Cortex of kidney (tissue), 1 donor: ENCODE measurements around the gene OLA1.

Source experiments
- DNase-seq: peaks from one replicate; lab custom pipeline; 2025; lab: John Stamatoyannopoulos, UW

The OLA1 gene

DNA sequence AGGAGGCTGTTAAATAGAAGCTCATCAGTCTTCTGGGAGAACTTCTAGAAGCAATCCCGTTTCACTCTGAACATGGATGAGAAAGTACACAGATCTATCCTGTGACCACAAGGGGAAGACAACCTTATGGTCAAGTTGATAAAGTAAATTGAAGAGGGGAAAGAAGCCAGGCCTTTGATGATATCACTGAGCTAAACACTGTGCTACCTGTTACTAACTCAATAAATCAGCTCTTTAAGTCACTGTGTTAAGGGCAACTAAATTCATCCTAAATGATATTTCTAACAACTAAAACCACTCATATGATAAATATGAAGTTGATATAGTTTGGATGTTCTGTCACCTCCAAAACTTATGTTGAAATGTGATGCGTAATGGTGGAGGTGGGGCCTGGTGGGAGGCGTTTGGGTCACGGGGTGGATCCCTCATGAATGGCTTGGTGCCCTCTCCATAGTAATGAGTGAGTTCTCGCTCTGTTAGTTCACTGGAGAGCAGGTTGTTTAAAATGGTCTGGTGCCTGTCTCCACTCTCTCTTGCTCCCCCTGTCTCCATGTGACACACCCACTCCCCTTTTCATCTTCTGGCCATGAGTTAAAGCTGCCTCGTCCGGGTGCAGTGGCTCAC lies 23.6 kb downstream of the OLA1 start:
- DNase-seq = no peak

DNA sequence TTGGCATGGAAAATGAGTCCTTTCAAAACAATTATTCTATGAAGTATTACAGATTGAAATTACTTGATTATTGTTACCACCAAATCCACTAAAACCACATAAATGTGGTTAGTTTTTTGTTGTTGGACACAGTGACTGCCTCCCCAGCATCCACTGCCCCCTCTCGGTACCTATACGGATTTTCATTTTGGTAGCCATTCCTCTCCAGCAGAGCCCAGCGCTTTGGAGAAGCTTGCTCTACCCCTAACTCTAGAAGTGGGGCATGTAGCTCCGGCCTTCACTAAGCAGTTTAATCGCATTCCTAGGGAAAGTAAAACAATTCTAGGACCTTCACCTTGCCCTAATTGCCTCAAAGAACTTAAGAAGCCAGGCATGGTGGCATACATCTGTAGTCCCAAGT lies 24.2 kb downstream of the OLA1 start:
- DNase-seq = no peak

DNA sequence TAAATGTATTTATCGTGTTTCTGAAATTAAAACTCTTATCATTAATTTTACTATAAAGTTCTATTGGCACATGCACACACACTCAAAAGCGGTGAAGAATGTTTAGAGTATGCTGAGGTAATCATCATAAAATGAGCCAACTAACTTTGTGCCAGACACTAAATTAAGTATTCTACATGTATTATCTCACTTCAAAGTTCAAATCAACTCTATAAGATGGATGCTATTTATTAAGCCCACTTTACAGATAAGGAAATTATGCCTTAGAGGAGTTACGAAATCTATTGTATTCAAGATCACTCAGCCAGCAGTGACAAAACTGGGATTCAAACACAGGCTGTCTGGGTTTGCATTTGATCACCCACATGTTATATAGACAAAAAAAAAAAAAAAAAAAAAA lies 24.9 kb downstream of the OLA1 start:
- no peak for DNase-seq

DNA sequence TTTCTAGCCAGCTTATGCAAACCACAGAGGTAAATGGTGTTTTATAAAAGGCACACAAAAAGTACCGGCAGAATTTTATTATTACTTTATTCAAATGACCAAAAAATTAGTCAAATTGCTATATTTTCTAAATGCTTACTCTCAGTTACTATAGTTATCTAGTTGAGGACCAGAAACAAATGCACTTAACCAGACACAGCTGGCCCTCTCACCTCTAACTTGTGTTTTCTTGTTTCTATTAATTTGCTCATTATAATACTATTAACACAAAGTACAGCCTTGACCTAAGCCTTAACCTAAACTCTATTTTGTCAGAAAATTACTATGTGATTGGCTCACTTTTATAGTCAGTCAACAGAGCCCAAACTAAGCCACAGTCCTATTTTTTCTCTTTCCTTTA lies 26.2 kb downstream of the OLA1 start:
- no peak for DNase-seq

DNA sequence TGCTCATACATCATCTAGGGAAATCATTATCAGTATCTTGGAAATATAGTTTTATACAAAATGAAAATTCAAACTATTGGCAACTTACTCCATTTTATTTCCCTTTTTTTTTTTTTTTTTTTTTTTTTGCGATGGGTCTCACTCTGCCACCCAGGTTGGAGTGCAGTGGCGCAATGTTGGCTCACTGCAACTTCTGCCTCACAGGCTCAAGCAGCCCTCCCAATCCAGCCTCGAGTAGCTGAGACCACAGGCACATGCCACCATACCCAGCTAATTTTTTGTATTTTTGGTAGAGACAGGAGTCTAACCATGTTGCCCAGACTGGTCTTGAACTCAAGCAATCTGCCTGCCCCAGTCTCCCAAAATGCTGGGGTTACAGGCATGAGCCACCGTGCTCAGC lies 29.0 kb downstream of the OLA1 start:
- DNase-seq = no peak

DNA sequence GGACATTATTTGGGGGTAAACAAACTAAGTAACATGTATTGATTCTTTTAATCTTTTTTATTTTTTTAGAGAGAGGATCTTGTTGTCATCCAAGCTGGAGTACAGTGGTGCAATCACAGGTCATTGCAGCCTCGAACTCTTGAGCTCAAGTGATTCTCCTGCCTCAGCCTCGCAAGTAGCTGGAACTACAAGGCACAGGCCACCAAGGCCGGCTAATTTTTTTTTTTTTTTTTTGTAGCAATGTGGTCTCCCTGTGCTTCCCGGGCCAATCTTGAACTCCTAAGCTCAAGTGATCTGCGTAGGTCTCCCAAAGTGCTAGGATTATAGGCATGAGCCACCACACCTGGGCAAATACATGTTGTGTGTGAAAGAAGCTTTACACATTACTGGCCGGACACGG lies 29.6 kb downstream of the OLA1 start:
- no peak for DNase-seq

DNA sequence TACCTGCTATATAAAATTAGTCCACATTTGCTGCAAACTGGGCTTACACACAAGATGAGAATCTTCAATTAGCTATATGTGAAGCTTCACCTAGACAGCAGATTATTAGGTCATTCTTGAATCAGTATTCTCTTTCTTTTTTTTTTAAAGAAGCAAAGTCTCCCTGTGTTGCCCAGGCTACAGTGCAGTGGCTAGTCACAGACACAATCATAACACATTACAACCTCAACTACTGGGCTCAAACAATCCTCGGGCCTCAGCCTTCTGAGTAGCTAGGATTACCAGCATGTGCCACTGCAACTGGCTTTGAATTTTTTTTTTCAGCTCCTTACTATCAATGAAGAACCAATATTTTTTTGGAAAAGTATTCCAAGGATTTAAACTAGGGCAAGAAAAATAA lies 30.5 kb downstream of the OLA1 start:
- DNase-seq = no peak

DNA sequence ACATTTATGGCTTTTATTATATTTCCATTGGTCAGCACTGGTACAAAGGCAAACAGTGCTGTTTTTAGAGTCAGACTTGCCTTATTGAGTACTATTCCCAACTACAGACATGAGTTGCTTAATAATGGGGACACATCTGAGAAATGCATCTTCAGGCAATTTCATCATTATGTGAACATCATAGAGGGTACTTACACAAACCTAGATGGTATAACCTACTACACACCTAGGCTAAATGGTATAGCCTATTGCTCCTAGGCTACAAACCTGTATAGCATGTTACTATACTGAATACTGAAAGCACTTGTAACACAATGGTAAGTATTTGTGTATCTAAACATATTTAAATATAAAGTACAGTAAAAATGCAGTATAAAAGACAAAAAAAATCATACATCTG lies 36.4 kb downstream of the OLA1 start:
- DNase-seq = no peak

DNA sequence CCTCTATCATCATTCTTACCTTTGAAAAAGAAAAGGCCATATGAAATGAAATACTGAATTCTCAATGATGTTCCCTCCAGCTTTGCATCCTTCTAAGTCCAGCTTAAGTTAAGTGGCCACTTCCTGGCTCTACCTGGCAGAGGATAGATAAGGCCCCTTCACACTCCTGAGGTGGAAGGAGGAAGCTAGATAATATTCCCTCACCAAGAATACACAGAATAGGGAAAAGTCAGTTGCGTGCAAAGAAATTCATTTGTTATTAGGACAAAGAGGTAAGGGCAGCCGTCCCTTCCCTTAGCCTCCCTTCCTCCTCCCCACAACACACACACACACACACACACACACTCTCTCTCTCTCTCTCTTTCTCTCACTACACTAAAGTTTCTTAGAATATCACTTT lies 37.5 kb downstream of the OLA1 start:
- DNase-seq = no peak

DNA sequence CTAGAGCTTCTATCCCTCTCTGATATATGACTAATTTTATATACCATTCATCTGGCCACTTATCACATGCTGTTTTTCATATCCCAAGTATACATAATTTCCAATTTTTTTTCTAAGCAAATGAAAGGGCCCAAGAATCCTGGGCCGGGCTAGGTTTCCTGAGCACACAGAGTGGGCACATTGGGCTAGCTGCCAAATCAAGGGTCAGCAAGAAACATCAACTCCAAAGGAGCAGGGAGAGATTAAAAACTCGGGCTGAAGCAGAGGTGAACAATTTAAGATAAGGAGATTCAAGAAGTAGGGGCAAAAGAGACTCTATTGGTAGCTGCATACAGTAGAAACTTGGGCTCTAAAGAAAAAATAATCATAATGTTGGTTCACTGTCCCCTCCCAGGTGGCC lies 39.0 kb downstream of the OLA1 start:
- no peak for DNase-seq

DNA sequence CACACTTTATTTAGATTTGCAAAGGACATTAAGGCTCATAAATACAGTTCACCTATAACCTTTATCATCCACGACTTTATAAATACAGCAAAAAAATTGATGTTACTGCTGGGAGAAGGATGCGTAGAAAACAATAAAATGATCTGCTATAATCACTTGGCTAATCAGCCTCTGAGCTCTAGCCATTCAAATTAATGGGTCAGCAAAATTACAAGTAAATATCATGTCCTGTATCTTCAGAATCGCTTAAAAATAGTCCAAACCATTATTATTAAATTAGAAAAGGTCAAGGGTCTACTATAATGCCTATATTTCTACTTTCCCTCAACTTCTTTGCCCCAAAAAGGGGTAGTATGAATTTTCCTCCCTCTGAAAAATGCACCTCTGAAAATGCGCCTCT lies 40.3 kb downstream of the OLA1 start:
- DNase-seq = no peak

DNA sequence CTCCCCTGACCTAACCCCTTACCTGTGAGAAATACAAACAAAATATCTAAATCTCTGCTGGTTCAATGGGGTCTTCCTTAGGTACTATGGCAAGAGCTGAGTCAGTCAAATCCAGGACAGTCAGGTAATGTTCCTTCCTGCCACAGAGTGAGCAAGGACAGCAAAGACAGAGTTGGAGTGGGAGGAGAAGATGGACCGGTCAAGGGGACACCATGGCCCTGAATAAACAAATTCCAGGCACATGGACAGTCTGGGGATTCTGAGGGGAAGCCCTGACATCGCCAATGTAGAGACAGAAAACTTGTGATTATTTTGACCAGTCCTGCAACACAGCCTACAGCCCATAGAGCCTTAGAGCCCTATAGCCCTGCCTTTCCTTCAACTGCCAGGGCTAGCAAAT lies 42.8 kb downstream of the OLA1 start:
- no peak for DNase-seq

DNA sequence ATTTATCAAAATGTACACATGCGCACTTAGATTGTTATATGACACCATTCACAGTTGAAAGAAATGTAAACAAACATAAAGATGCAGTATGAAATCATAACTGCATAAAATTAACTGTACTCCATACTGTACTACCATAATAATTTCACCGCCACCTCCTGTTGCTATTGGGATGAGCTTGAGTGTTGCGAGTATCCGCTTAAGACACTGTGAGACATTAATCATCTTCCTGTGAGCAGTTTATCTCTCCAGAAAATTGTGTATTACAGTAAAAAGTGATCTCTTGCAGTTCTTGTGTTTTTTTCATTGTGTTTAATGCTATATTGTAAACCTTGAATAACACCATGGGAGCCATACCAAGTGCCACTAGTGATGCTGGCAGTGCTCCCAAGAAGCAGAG lies 46.1 kb downstream of the OLA1 start:
- no peak for DNase-seq

DNA sequence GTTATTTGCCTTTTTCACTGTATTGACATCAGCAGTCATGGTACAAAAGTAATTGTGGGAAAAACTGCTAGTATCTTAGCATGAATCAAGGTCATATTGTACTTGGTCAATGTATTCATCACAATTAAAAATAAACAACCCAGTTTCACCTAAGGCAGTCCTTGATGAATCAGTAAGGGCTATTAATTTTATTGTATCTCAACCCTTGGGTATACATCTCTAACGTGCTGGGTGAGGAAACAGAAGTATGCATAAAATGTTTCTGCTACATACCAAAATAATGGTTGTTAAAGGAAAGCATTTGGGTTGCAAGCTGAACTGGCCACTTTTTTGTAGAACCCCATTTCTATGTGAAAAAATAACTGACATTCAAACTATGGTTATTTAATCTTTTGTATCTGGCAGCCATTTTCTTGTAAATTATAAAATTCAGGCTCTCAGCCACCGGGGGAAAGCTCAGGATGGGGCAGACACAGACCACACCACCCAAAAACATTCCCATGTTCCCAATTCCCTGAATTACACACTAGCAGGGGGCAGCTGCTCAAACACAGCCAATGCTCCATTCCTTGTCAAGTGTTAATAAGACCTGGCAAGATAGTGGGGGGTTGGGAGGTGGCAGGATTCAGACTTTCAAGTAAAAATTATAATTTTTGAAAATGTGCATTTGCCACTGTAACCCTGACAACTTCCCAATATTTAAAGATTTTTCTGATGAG lies 49.3 kb downstream of the OLA1 start:
- no peak for DNase-seq

DNA sequence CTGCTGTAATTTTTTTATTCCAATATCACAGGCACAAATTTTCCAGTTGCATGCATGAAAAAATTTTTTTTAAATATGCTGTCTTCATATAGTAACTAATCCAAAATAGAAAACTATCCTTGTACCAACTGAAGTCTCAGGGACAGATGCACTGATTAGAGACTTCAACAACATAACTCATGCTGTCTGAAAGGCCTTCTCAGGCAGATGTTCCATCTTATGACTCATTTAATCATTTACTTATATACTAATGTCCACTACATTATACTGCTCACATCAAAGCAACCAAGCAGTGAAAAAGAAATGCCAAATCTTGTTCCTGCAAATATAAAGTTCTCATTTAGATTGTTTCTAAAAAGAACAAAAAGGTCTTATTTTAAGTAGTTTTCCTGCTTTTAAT lies 53.1 kb downstream of the OLA1 start:
- no peak for DNase-seq

DNA sequence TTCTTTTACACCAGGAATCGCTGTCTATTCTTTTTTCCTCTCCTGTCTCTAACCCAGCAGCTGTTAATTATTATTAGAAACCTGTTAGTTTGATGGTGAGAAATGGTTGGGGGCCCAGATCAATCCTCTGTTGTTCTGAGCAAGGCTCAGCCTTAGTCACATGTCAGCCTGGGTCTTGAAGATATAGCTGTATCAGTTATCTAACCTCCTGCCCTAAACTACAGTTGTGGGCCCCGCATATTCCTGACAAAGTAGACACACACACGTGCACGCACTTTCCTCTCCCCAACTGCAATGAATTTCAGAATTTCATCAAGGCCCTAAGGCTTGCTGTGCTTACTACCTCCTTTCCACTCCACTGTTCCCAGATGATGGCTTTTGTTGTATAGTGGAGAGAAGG lies 54.6 kb downstream of the OLA1 start:
- DNase-seq = no peak

DNA sequence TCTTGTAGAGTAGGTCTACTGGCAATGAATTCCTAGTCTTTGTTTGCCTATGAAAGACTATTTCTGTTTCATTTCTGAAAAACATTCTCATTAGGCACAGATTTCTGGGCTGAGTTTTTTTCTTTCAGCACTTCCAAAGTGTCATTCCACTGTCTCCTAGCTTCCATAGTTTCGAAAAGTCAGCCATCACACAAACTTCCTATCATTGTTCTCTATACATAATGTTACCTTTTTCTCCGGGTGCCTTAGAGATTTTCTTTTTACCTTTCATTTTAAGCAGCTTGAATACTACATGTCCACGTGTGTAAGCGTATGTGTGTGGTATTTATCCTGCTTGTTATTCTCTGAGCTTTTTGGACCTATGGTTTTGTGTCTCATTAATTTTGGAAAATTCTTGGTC lies 55.7 kb downstream of the OLA1 start:
- no peak for DNase-seq

DNA sequence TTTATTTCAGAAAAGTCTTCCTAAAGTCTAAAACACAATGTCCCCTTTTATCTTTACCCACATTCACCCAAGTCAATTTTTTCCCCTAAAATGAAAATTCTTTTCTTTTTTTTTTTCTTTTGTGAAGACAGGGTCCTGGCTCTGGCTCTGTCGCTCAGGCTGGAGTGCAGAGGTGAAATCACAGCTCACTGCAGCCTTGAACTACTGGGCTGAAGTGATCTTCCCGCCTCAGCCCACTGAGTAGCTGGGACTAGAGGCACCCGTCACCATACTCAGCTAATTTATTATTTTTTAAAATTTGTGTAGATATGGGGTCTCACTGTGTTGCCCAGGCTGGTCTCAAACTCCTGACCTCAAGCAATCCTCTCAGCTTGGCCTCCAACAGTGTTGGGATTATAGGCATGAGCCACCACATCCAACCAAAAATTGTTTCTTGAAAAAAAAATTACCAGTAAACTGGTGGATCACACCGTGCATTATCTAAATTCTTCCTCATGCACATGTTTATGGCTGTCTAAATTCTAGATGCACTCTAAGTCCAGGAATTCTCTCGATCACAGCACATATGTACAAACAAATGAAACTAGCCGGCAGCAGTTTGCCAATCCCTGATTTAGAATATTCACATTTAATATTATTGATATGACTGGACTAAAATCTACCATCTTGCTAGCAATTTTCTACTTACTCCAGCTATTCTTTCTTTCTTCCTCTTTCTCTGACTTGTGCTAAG lies 56.8 kb downstream of the OLA1 start:
- no peak for DNase-seq

DNA sequence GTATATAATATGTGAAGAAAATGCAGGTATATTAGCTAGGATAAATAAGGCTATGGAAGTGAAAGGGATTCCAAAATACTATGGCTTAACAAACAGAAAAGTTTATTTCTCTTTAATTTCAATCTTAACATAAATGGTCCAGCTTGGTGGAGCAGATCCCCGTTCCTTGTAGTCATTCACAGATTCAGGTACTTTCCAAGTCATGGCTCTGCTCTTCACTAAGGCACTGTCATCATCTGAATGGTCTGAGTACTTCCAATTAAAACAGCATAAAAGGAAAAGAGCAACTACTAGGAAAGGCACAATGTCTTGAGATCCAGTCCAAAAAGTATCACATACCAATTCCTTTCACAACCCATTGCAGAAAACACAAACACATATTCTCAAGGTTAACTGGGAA lies 63.4 kb downstream of the OLA1 start:
- DNase-seq = no peak

DNA sequence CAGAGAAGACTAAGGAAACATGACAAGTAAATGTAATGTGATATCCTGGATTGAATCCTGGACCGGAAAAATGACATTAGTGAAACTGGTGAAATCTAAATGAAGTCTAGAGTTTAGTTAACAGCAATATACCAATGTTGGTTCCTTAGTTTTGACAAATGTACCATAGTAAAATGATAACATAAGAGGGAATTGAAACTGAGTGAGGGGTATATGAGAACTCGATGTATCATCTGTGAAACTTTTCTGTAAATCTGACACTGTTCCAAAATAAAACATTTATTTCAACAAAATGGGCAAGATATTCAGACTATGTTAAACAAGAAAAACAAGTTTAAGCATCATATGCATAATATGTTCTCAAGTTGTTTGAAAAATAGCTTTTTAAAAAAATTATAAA lies 63.8 kb downstream of the OLA1 start:
- DNase-seq = no peak

DNA sequence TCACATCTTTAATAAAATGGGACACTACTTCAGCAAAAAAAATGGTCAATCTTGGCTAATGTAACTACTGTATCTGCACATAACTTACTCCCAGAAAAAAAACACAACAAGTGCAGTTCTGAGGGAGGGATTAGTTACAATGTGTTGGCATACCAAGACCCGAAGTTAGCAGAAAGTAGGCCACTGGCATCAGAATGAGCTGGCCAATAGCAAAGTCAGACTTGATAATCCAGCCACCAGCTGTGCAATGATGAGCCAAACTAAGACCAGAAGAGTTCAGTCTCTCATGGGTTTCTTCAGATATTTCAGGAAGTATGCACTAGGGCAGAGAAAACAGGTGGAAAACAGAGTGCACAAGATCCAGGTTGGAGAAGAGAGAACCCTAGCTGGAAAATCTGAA lies 65.3 kb downstream of the OLA1 start:
- no peak for DNase-seq

DNA sequence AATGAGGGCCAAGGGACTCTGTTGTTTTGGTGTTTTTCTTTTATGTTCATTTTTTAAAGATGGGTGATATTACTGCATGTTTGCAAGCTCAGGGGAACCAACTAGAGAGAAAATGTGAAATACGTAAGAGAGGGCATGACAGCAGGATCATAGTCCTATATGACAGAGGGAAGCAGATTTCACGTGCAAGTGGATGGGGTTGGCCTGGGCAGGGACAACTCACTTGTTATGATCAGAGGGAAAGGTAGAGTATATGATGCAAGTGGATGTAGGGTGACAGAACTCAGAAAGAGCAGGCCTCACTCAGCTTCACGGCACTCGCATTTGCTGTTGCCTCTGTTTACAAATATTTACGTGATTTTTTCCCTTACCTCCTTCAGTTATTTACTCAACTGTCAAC lies 67.0 kb downstream of the OLA1 start:
- no peak for DNase-seq

DNA sequence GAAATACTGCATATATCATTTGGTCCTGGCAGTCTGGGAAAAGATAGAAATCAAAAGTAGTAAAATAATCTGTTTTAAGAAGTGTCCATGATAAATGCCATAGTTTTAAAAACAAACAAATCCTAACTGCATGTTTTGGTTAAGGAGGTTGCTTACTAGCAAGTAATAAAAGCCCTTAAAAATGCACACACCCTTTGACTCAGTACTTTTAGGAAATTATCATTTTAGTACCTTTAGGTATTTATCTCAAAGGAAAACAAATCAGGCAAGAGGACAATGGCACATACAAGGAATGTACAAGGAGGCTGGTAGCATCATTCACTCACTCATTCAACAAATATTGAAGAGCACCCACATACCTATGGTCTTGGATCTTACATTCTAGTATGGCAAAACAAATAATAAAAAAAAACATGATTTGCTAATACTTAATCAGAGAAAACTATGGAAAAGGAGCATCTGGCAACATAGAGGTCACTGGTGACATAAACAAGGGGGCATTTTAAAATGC lies 67.6 kb downstream of the OLA1 start:
- no peak for DNase-seq
